ENCODE measurements around the gene CRACR2A. TPM values are rescaled to one million over a fixed set of nuclear protein-coding genes. Genes with fewer than 3 reads are reported as not detected.

Gene CRACR2A
- total RNA-seq, 2 experiments from 2014 or later = 28.2 to 31.1 TPM

- Histone ChIP-seq H3K79me2 (ENCODE audit: insufficient read depth, low read depth, low read length) (no peaks in the 10 kb centered on the region), H3K4me1 (ENCODE audit: insufficient read depth, low read length, poor library complexity, severe bottlenecking) (no peaks in the 10 kb centered on the region), H4K20me1 (ENCODE audit: insufficient read depth, low read length) (no peaks in the 10 kb centered on the region), H3K9me2 (ENCODE audit: insufficient read depth, low read length) (no peaks in the 10 kb centered on the region), H2AFZ (ENCODE audit: low read length) (no peak overlapping the region), H3K4me2 (ENCODE audit: low read length) (no peak overlapping the region), H3K9me3 (ENCODE audit: low read length) (no peaks in the 10 kb centered on the region), H3K27ac (ENCODE audit: low read depth, low read length, poor library complexity, severe bottlenecking) (no peak overlapping the region), H3K4me3 (ENCODE audit: low read depth, low read length, poor library complexity, severe bottlenecking) (no peak overlapping the region), H3K36me3 (ENCODE audit: insufficient read depth, low read length) (no peaks in the 10 kb centered on the region)
- ChIA-PET POLR2A (no interaction called here), CTCF (ENCODE audit: unreplicated experiment) (no interaction called here)
- BruUV-seq (replicated peaks) = no TSS peak
- no peak for TF ChIP-seq CTCF (conservative IDR thresholded peaks at IDR 0.05; ENCODE audit: low read length)
- TF ChIP-seq EZH2phosphoT487 (IDR thresholded peaks at IDR 0.05; ENCODE audit: borderline replicate concordance, low read depth, low read length) = no peak
- DNase-seq (ENCODE audit: low spot score) = no peak
- intact Hi-C loops (cut with micrococcal nuclease; ENCODE audit: unreplicated experiment) = no loop called here
These were observed 157.9 kb downstream of the CRACR2A start for GRCh38 chr12:3594966-3595365.

- ChIA-PET POLR2A (no interaction called here), CTCF (ENCODE audit: unreplicated experiment) (no interaction called here)
- H3K4me2 ChIP-seq (ENCODE audit: low read length) = no peak overlapping the region
- no peaks in the 10 kb centered on the region for H3K9me3 ChIP-seq (ENCODE audit: low read length)
- TF ChIP-seq CTCF (conservative IDR thresholded peaks at IDR 0.05; ENCODE audit: low read length) = no peak
- TF ChIP-seq EZH2phosphoT487 (IDR thresholded peaks at IDR 0.05; ENCODE audit: borderline replicate concordance, low read depth, low read length) = no peak
- no peak overlapping the region for H3K27ac ChIP-seq (ENCODE audit: low read depth, low read length, poor library complexity, severe bottlenecking)
- no peaks in the 10 kb centered on the region for H3K4me1 ChIP-seq (ENCODE audit: insufficient read depth, low read length, poor library complexity, severe bottlenecking)
- intact Hi-C loops (cut with micrococcal nuclease; ENCODE audit: unreplicated experiment) = no loop called here
- H3K4me3 ChIP-seq (ENCODE audit: low read depth, low read length, poor library complexity, severe bottlenecking) = no peak overlapping the region
- no peaks in the 10 kb centered on the region for H4K20me1 ChIP-seq (ENCODE audit: insufficient read depth, low read length)
- no peaks in the 10 kb centered on the region for H3K36me3 ChIP-seq (ENCODE audit: insufficient read depth, low read length)
- H2AFZ ChIP-seq (ENCODE audit: low read length) = no peak overlapping the region
- BruUV-seq (replicated peaks) = no TSS peak
- no peaks in the 10 kb centered on the region for H3K9me2 ChIP-seq (ENCODE audit: insufficient read depth, low read length)
- DNase-seq (ENCODE audit: low spot score) = no peak
- H3K79me2 ChIP-seq (ENCODE audit: insufficient read depth, low read depth, low read length) = no peaks in the 10 kb centered on the region
These were observed 158.9 kb downstream of the CRACR2A start for GRCh38 chr12:3593906-3594483.

GRCh38 chr12:3592856-3593625 is 159.9 kb downstream of the CRACR2A start:
- TF ChIP-seq CTCF (conservative IDR thresholded peaks at IDR 0.05; ENCODE audit: low read length) (no peak), EZH2phosphoT487 (IDR thresholded peaks at IDR 0.05; ENCODE audit: borderline replicate concordance, low read depth, low read length) (no peak)
- CTCF ChIA-PET (ENCODE audit: unreplicated experiment) = no interaction called here
- BruUV-seq (replicated peaks) = no TSS peak
- DNase-seq (ENCODE audit: low spot score) = no peak
- no peaks in the 10 kb centered on the region for H3K36me3 ChIP-seq (ENCODE audit: insufficient read depth, low read length)
- no peaks in the 10 kb centered on the region for H3K79me2 ChIP-seq (ENCODE audit: insufficient read depth, low read depth, low read length)
- no peaks in the 10 kb centered on the region for H4K20me1 ChIP-seq (ENCODE audit: insufficient read depth, low read length)
- no peaks in the 10 kb centered on the region for H3K9me3 ChIP-seq (ENCODE audit: low read length)
- no peaks in the 10 kb centered on the region for H3K4me1 ChIP-seq (ENCODE audit: insufficient read depth, low read length, poor library complexity, severe bottlenecking)
- POLR2A ChIA-PET = no interaction called here
- H3K4me2 ChIP-seq (ENCODE audit: low read length) = no peak overlapping the region
- H3K27ac ChIP-seq (ENCODE audit: low read depth, low read length, poor library complexity, severe bottlenecking) = no peak overlapping the region
- no peaks in the 10 kb centered on the region for H3K9me2 ChIP-seq (ENCODE audit: insufficient read depth, low read length)
- no peak overlapping the region for H2AFZ ChIP-seq (ENCODE audit: low read length)
- intact Hi-C loops (cut with micrococcal nuclease; ENCODE audit: unreplicated experiment) = no loop called here
- no peak overlapping the region for H3K4me3 ChIP-seq (ENCODE audit: low read depth, low read length, poor library complexity, severe bottlenecking)
